Vagina (tissue), 2 donors: Measurements from ENCODE around the gene ATG16L1. TPM values are rescaled to one million over a fixed set of nuclear protein-coding genes. Genes with fewer than 3 reads are reported as not detected.
A peak's percentile ranks its signal among the peaks of the same experiment; 100 is the strongest.

Experiments used
- DNase-seq, 2 donors: peaks; one replicate each; pipeline ENCODE4 v3.0.0-alpha.2; 2017; ENCODE audit errors: extremely low spot score in 2 of 2
- H3K27ac ChIP-seq: fragments of 200-600 bp; sonication (generic); one replicate; pipeline ENCODE4 v1.5.1; 2019
- H3K27me3 ChIP-seq: fragments of 200-600 bp; sonication (generic); one replicate; pipeline ENCODE4 v1.5.1; 2019
- H3K36me3 ChIP-seq, 2 donors: fragments of 200-600 bp; sonication (generic); one replicate each; pipeline ENCODE4 v1.5.1; 2017 to 2019
- H3K4me1 ChIP-seq: fragments of 200-600 bp; sonication (generic); one replicate; pipeline ENCODE4 v1.5.1; 2019
- H3K4me3 ChIP-seq, 2 donors: fragments of 200-600 bp; sonication (generic); 1 replicate in 1 of 2; 2 replicates in 1 of 2; pipeline ENCODE4 v1.5.1; 2016 to 2019
- H3K9me3 ChIP-seq: fragments of 200-600 bp; sonication (generic); one replicate; pipeline ENCODE4 v1.5.1; 2019
- CTCF ChIP-seq, 3 experiments: fragments of 450-650 bp in 2 of 3; fragments of 200-600 bp in 1 of 3; sonication (generic) in 1 of 3; IDR thresholded peaks; one replicate each; pipeline ENCODE4 v1.5.1; 2017 to 2019; ENCODE audit warnings: antibody characterized with exemption in 3 of 3, mild to moderate bottlenecking in 2 of 3, moderate library complexity in 2 of 3
- POLR2A ChIP-seq, 2 donors: fragments of 450-650 bp; IDR thresholded peaks; one replicate each; pipeline ENCODE4 v1.6.1; 2017; ENCODE audit warnings: antibody characterized with exemption in 2 of 2, mild to moderate bottlenecking in 2 of 2, moderate library complexity in 2 of 2
- POLR2AphosphoS5 ChIP-seq, 2 donors: sonication (generic); formaldehyde crosslinking; IDR thresholded peaks; one replicate each; pipeline ENCODE4 v1.9.0; 2017; ENCODE audit warnings: antibody characterized with exemption in 2 of 2, mild to moderate bottlenecking in 2 of 2, low read depth in 1 of 2; ENCODE audit not compliant: insufficient read depth in 1 of 2
- intact Hi-C: fragments of 100-400 bp; cut with DNase I; formaldehyde crosslinking; loops from one replicate; pipeline ENCODE4 v1.15.1; 2023
- total RNA-seq: library from RNA; depleted of rRNA; stranded (reverse); fragments of >200 nt; gene quantifications from one replicate; pipeline ENCODE4 v1.2.3, GENCODE V29; 2016

Gene ATG16L1
- total RNA-seq, 1 donor from 2014 or later = 29.2 TPM

DNA sequence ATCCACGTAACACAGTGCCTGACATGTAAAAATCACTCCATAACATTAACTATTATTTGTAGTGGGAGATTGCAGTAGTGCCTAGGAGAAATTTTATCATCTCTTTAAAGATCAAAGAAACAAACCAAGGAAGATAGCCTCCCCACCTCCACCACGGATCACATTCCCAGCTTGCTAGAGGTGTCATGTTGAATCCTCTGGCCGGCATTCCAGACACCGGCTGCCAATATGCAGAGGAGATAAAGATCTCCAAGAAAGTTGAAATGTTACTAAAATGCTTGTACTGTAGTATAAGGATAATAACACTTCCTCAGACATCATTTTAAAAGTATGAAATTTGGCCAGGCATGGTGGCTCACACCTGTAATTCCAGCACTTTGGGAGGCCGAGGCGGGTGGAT, 6.1 kb upstream of the ATG16L1 start:
- Histone ChIP-seq H3K36me3 (no peaks in the 10 kb centered on the region), H3K4me1 (no peaks in the 10 kb centered on the region), H3K4me3 (no peak overlapping the region), H3K9me3 (no peaks in the 10 kb centered on the region), H3K27me3 (no peaks in the 10 kb centered on the region), H3K27ac (no peak overlapping the region)
- no peak for TF ChIP-seq CTCF (IDR thresholded peaks at IDR 0.05)
- intact Hi-C loops = no loop called here
- no peak for DNase-seq

DNA sequence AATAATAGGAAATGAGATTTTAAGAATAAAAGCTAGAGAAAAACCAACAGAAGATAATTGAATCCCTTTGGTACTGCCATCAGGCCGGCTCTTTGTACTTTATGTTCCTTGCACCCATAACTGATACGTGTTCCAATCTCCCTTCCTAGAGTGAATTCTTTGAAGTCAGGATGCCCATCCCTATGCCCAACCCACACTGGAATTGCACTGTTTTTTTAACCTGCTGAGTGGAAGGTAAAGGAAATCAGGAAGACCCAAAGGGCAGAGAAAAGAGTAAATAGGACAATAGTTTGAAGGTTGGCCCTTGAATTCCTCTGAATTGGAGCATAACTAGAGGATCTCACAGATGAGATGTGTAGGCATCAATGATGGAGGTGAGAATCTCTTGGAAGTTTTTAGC, 4.4 kb upstream of the ATG16L1 start:
- Histone ChIP-seq H3K27me3 (no peaks in the 10 kb centered on the region), H3K36me3 (no peaks in the 10 kb centered on the region), H3K9me3 (no peaks in the 10 kb centered on the region), H3K4me1 (peaks cover under 1% of the 10 kb centered on the region), H3K27ac (no peak overlapping the region), H3K4me3 (no peak overlapping the region)
- intact Hi-C loops = no loop called here
- no peak for TF ChIP-seq POLR2AphosphoS5 (IDR thresholded peaks at IDR 0.05; ENCODE audit: insufficient read depth in 1 of 2, low read depth in 1 of 2)
- no peak for TF ChIP-seq POLR2A (IDR thresholded peaks at IDR 0.05)
- TF ChIP-seq CTCF (IDR thresholded peaks at IDR 0.05) = no peak
- DNase-seq = no peak

DNA sequence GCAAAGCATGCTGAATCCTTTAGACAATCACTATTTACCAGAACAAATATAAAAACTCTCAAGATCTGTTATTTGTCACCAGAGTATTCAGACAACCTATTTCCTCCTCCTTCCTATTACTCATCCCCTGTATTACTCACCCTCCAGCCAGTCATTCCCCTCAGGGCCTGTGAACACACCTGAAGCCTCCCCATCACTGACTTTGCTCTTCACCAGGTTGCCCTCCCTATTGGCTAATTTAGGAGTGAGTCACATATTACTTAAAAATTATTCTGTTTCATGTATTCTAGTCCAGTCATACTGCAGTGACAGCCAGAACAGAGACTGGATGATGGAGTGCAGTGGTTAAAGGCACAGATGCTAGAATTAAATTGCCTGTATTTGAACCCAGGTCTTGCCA, 3.7 kb upstream of the ATG16L1 start:
- Histone ChIP-seq H3K27ac (no peak overlapping the region), H3K36me3 (no peaks in the 10 kb centered on the region), H3K4me1 (peaks cover 7% of the 10 kb centered on the region), H3K9me3 (no peaks in the 10 kb centered on the region), H3K27me3 (no peaks in the 10 kb centered on the region), H3K4me3 (no peak overlapping the region)
- intact Hi-C loops = no loop called here
- TF ChIP-seq POLR2AphosphoS5 (IDR thresholded peaks at IDR 0.05; ENCODE audit: insufficient read depth in 1 of 2, low read depth in 1 of 2) (peak in 1 of 2 donors; percentile 73), CTCF (IDR thresholded peaks at IDR 0.05) (no peak)
- DNase-seq = no peak

DNA sequence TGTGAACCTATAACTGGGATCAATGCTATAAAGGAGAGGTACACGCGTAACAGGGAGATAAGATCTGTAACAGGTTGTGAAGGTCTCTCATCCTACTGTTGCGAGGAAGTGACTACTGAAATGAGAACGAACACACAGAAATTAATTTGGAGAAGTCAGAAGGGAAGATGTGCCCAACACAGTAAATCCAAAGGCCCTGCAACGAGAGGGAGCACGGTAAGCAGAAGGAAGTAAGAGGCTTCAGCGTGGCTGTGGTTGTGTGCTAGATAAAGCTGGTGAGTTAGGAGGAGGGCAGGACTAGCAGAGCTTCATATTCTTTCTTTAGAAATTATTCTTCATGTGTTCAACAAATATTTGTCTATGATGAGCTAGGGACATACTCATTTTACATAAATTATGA, 2.5 kb upstream of the ATG16L1 start:
- Histone ChIP-seq H3K27me3 (no peaks in the 10 kb centered on the region), H3K9me3 (no peaks in the 10 kb centered on the region), H3K4me1 (peaks cover 18% of the 10 kb centered on the region), H3K4me3 (no peak overlapping the region), H3K36me3 (no peaks in the 10 kb centered on the region), H3K27ac (no peak overlapping the region)
- intact Hi-C loops = no loop called here
- DNase-seq = no peak
- TF ChIP-seq POLR2A (IDR thresholded peaks at IDR 0.05) (no peak), POLR2AphosphoS5 (IDR thresholded peaks at IDR 0.05; ENCODE audit: insufficient read depth in 1 of 2, low read depth in 1 of 2) (no peak), CTCF (IDR thresholded peaks at IDR 0.05) (no peak)

GRCh38 chr2:233250568-233250967, 905 bp upstream of the ATG16L1 start:
- intact Hi-C loops = loop anchor here (5.0 kb wide), 2 partner anchors 403 to 643 kb away; no protein-coding TSS in a partner anchor

More at GRCh38 chr2:233250568-233250967, 905 bp upstream of the ATG16L1 start:
- H3K36me3 ChIP-seq = no peaks in the 10 kb centered on the region
- no peaks in the 10 kb centered on the region for H3K9me3 ChIP-seq
- no peak for DNase-seq
- peaks cover 33% of the 10 kb centered on the region for H3K4me1 ChIP-seq
- no peak for TF ChIP-seq POLR2AphosphoS5 (IDR thresholded peaks at IDR 0.05; ENCODE audit: insufficient read depth in 1 of 2, low read depth in 1 of 2)
- TF ChIP-seq CTCF (IDR thresholded peaks at IDR 0.05) = no peak
- no peak for TF ChIP-seq POLR2A (IDR thresholded peaks at IDR 0.05)
- no peak overlapping the region for H3K27ac ChIP-seq
- H3K4me3 ChIP-seq = no peak overlapping the region
- H3K27me3 ChIP-seq = no peaks in the 10 kb centered on the region
